Adrenal gland (tissue), 5 donors: Measurements from ENCODE around the gene PES1.

Source experiments
- CTCF ChIP-seq, 6 experiments: fragments of 450-650 bp in 4 of 6; fragments of 200-600 bp in 2 of 6; sonication (generic) in 1 of 6; IDR thresholded peaks; 1 replicate in 5 of 6; 2 replicates in 1 of 6; pipeline versions ENCODE4 v1.5.1 to v1.8.0; 2016 to 2021; ENCODE audit warnings: antibody characterized with exemption in 6 of 6, mild to moderate bottlenecking in 2 of 6, moderate library complexity in 1 of 6
- POLR2A ChIP-seq, 2 donors: fragments of 450-650 bp; IDR thresholded peaks; one replicate each; pipeline ENCODE4 v1.6.1; 2017; ENCODE audit warnings: antibody characterized with exemption in 2 of 2, mild to moderate bottlenecking in 2 of 2, moderate library complexity in 1 of 2
- donor health status: DM: no; HTN: no; CAD: no.

- no peak for TF ChIP-seq POLR2A (IDR thresholded peaks at IDR 0.05)
- TF ChIP-seq CTCF (IDR thresholded peaks at IDR 0.05) = no peak
Observed at GRCh38 chr22:30574997-30575671, 16.6 kb downstream of the PES1 start.
